IMR-90 (cell line): ENCODE measurements around the gene LIMK2. TPM values are rescaled to one million over a fixed set of nuclear protein-coding genes. Genes with fewer than 3 reads are reported as not detected.
"Not testable (repeated sequence)": the region's sequence is repeated elsewhere in the genome, so short reads cannot be mapped to it uniquely, and the experiment has no call there.

Experiments
- ATAC-seq: fragments of 200-7000 bp; cut with Tn5 transposase; 2 replicates; pipeline ENCODE4 v1.9.1; 2020; ENCODE audit warnings: low read depth, mild to moderate bottlenecking, moderate library complexity
- BruUV-seq: library from RNA; stranded (reverse); fragments of 400-500 nt; replicated peaks from 2 replicates; lab custom pipeline; 2021; lab: Mats Ljungman, UMichigan
- CTCF ChIA-PET: fragments of 300-600 bp; formaldehyde crosslinking; extraction: SDS; loops from one replicate; lab custom pipeline; 2021; ENCODE audit warnings: antibody characterized with exemption; lab: Yijun Ruan, JAX
- POLR2A ChIA-PET: fragments of 300-600 bp; sonication (Branson Sonifier 250); formaldehyde crosslinking; loops from one replicate; lab custom pipeline; 2022; ENCODE audit warnings: antibody characterized with exemption; ENCODE audit not compliant: unreplicated experiment; lab: Charles Lee
- DNase-seq: peaks from one replicate; pipeline ENCODE4 v3.0.0; 2013
- H2AFZ ChIP-seq: replicated peaks from 2 replicates; pipeline ENCODE3; 2013; ENCODE audit warnings: low read length, mild to moderate bottlenecking; ENCODE audit not compliant: poor library complexity
- H2AK5ac ChIP-seq: 2 replicates; pipeline ENCODE4 v1.6.1; 2013; ENCODE audit warnings: low read depth, low read length, inconsistent platforms
- H2AK9ac ChIP-seq: replicated peaks from 2 replicates; pipeline ENCODE3; 2013; ENCODE audit warnings: mild to moderate bottlenecking, low read depth, low read length, moderate library complexity; ENCODE audit not compliant: poor library complexity
- H2BK120ac ChIP-seq: 2 replicates; pipeline ENCODE4 v1.6.1; 2013; ENCODE audit warnings: low read depth, low read length, inconsistent platforms
- H2BK15ac ChIP-seq: 3 replicates; pipeline ENCODE4 v1.6.1; 2013; ENCODE audit warnings: low read depth, low read length, inconsistent platforms
- H2BK20ac ChIP-seq: 2 replicates; pipeline ENCODE4 v1.6.1; 2013; ENCODE audit warnings: low read depth, mild to moderate bottlenecking, inconsistent platforms, low read length, moderate library complexity
- H2BK5ac ChIP-seq: 2 replicates; pipeline ENCODE4 v1.6.1; 2013; ENCODE audit warnings: mild to moderate bottlenecking, low read depth, low read length, inconsistent platforms; ENCODE audit not compliant: poor library complexity, severe bottlenecking
- H3K14ac ChIP-seq: replicated peaks from 2 replicates; pipeline ENCODE4 v1.6.1; 2013; ENCODE audit warnings: low read depth, low read length, inconsistent platforms
- H3K18ac ChIP-seq: 2 replicates; pipeline ENCODE4 v1.6.1; 2013; ENCODE audit warnings: low read depth, low read length, control low read depth
- H3K23ac ChIP-seq: 2 replicates; pipeline ENCODE4 v1.6.1; 2013; ENCODE audit warnings: low read depth, low read length, inconsistent platforms
- H3K27ac ChIP-seq: 2 replicates; pipeline ENCODE4 v1.5.1; 2013; ENCODE audit warnings: mild to moderate bottlenecking, control low read depth, low read length; ENCODE audit not compliant: insufficient read depth
- H3K27me3 ChIP-seq: 2 replicates; pipeline ENCODE4 v1.6.1; 2013; ENCODE audit warnings: low read length; ENCODE audit not compliant: control insufficient read depth, insufficient read depth
- H3K36me3 ChIP-seq: 2 replicates; pipeline ENCODE4 v1.6.1; 2013; ENCODE audit warnings: low read length, mixed read lengths; ENCODE audit not compliant: control insufficient read depth, insufficient read depth
- H3K4ac ChIP-seq: 2 replicates; pipeline ENCODE4 v1.6.1; 2013; ENCODE audit warnings: low read depth, low read length, inconsistent platforms
- H3K4me1 ChIP-seq: 2 replicates; pipeline ENCODE4 v1.6.1; 2013; ENCODE audit warnings: low read length, mixed read lengths; ENCODE audit not compliant: control insufficient read depth, insufficient read depth
- H3K4me2 ChIP-seq: 2 replicates; pipeline ENCODE4 v1.6.1; 2013; ENCODE audit warnings: low read depth, mild to moderate bottlenecking, control low read depth, low read length, moderate library complexity
- H3K4me3 ChIP-seq: 2 replicates; pipeline ENCODE4 v1.5.1; 2013; ENCODE audit warnings: low read depth, mild to moderate bottlenecking, control low read depth, low read length, moderate library complexity; ENCODE audit not compliant: insufficient read depth
- H3K56ac ChIP-seq: 2 replicates; pipeline ENCODE4 v1.6.1; 2013; ENCODE audit warnings: low read length, inconsistent platforms; ENCODE audit not compliant: insufficient read depth; ENCODE audit errors: extremely low read depth
- H3K79me1 ChIP-seq, 2 experiments: 2 replicates each; pipeline ENCODE4 v1.6.1; 2013; ENCODE audit warnings: low read length in 2 of 2, inconsistent platforms in 1 of 2, low read depth in 1 of 2
- H3K9ac ChIP-seq: 2 replicates; pipeline ENCODE4 v1.6.1; 2013; ENCODE audit warnings: low read depth, low read length, control low read depth
- H3K9me1 ChIP-seq: 2 replicates; pipeline ENCODE4 v1.6.1; 2013; ENCODE audit warnings: low read length, inconsistent platforms; ENCODE audit not compliant: insufficient read depth
- H3K9me3 ChIP-seq: 2 replicates; pipeline ENCODE4 v1.6.1; 2013; ENCODE audit warnings: low read length; ENCODE audit not compliant: control insufficient read depth, insufficient read depth
- H4K20me1 ChIP-seq: 2 replicates; pipeline ENCODE4 v1.6.1; 2013; ENCODE audit warnings: low read length, inconsistent platforms; ENCODE audit not compliant: insufficient read depth
- H4K5ac ChIP-seq: 2 replicates; pipeline ENCODE4 v1.6.1; 2013; ENCODE audit warnings: mild to moderate bottlenecking, low read depth, low read length, control low read depth
- H4K8ac ChIP-seq, 2 experiments: 2 replicates each; pipeline ENCODE4 v1.6.1; 2013; ENCODE audit warnings: low read depth in 2 of 2, low read length in 2 of 2, control low read depth in 1 of 2, inconsistent platforms in 1 of 2
- H4K91ac ChIP-seq: 2 replicates; pipeline ENCODE4 v1.6.1; 2013; ENCODE audit warnings: low read depth, low read length, inconsistent platforms; ENCODE audit not compliant: insufficient read depth
- BHLHE40 ChIP-seq: fragments of 150-350 bp; IDR thresholded peaks from 2 replicates; pipeline ENCODE4 v1.6.1; 2016; ENCODE audit warnings: mild to moderate bottlenecking, low read depth, low read length
- CEBPB ChIP-seq: IDR thresholded peaks from 2 replicates; pipeline ENCODE4 v1.6.1; 2012; ENCODE audit warnings: low read depth, low read length, improper control_type of control experiment
- FOS ChIP-seq: fragments of 150-350 bp; IDR thresholded peaks from 2 replicates; pipeline ENCODE4 v1.6.1; 2016; ENCODE audit warnings: low read depth, low read length
- MAZ ChIP-seq: IDR thresholded peaks from 2 replicates; pipeline ENCODE4 v1.6.1; 2012; ENCODE audit warnings: low read depth, mild to moderate bottlenecking, low read length, improper control_type of control experiment, moderate library complexity, borderline replicate concordance
- MXI1 ChIP-seq: IDR thresholded peaks from 2 replicates; pipeline ENCODE4 v1.6.1; 2012; ENCODE audit warnings: low read depth, mild to moderate bottlenecking, low read length, moderate library complexity, borderline replicate concordance
- RCOR1 ChIP-seq: IDR thresholded peaks from 2 replicates; pipeline ENCODE4 v1.6.1; 2012; ENCODE audit warnings: mild to moderate bottlenecking, low read length, improper control_type of control experiment; ENCODE audit not compliant: insufficient replicate concordance
- WGBS, 2 experiments: methylation state at CpG; one replicate each; pipeline versions ENCODE4 v1.1.5 to v1.1.7; 2013; ENCODE audit warnings: missing lambda C conversion rate in 2 of 2; ENCODE audit not compliant: insufficient read length in 1 of 2; ENCODE audit errors: extremely low coverage in 2 of 2; 5-methylcytosine and 5-hydroxymethylcytosine counted together
- dilution Hi-C: fragments of 300-500 bp; cut with HindIII; formaldehyde crosslinking; loops from one replicate; pipeline ENCODE4 v1.14.3; 2018; ENCODE audit warnings: low sequenced_read_pairs; ENCODE audit not compliant: unreplicated experiment
- in situ Hi-C: fragments of 300-500 bp; cut with MboI; formaldehyde crosslinking; loops from 3 replicates; pipeline ENCODE4 v1.14.3; 2019; ENCODE audit warnings: low sequenced_read_pairs, inconsistent platforms, mixed read lengths
- intact Hi-C: fragments of 100-400 bp; cut with micrococcal nuclease; formaldehyde crosslinking; loops from 2 replicates; pipeline ENCODE4 v1.10.0; 2022
- polyA plus RNA-seq, 3 experiments: library from polyadenylated mRNA; depleted of rRNA; stranded (reverse); fragments of >200 nt; gene quantifications; 2 replicates each; pipeline ENCODE4 v1.2.3, GENCODE V29; 2012; ENCODE audit warnings: low replicate concordance in 1 of 3
- total RNA-seq: library from RNA; depleted of rRNA; stranded (reverse); fragments of >200 nt; gene quantifications from 2 replicates; pipeline ENCODE4 v1.2.3, GENCODE V29; 2012
- TF ChIP-seq, protein P1 (sequence below): fragments of 150-350 bp; IDR thresholded peaks from 2 replicates; pipeline ENCODE4 v1.6.1; 2016; ENCODE audit warnings: low read depth, mild to moderate bottlenecking, low read length, moderate library complexity, borderline replicate concordance

LIMK2 gene
- total and polyA plus RNA-seq, 2 of the 4 experiments (the other 2 are of a cell fraction): 14.5 to 31.9 TPM

- H2BK15ac ChIP-seq: no peak overlapping the region; the same call in 2 of the 3 replicates
- no peak overlapping the region for H4K5ac ChIP-seq
- H4K20me1 ChIP-seq: no peaks in the 10 kb centered on the region
- H3K4me3 ChIP-seq: no peak overlapping the region
- POLR2A ChIA-PET: no interaction called here
- H2AK5ac ChIP-seq: no peak overlapping the region
- H3K9me1 ChIP-seq: peaks cover 14% of the 10 kb centered on the region
- H3K18ac ChIP-seq: no peak overlapping the region
- no peak overlapping the region for H2AFZ ChIP-seq
- H3K9ac ChIP-seq: no peak overlapping the region
- CTCF ChIA-PET: no interaction called here
- 0 out of 2 replicates have a peak overlapping the region, but pooled peaks have one; percentile 25 for H3K14ac ChIP-seq
- H3K9me3 ChIP-seq: no peaks in the 10 kb centered on the region
- peak overlapping the region; percentile 45; the same call in 1 of the 2 replicates for H3K23ac ChIP-seq
- no CpG with 5 or more reads among the region's 3 CpGs for WGBS, 2 experiments
- H3K4ac ChIP-seq: no peak overlapping the region
- H3K79me1 ChIP-seq: peaks cover 27 to 38% of the 10 kb centered on the region in 2 experiments
- no peak overlapping the region for H2BK120ac ChIP-seq
- DNase-seq: no peak
- no peak for ATAC-seq
- no TSS peak for BruUV-seq
- peaks cover 12% of the 10 kb centered on the region for H3K4me1 ChIP-seq
- no peak overlapping the region for H3K4me2 ChIP-seq
- no peaks in the 10 kb centered on the region for H3K27me3 ChIP-seq
- in situ Hi-C loops: loop anchor here (10.0 kb wide), 2 partner anchors 120 to 290 kb away; no protein-coding TSS in a partner anchor
- dilution Hi-C loops: no loop called here
- H2BK20ac ChIP-seq: 0 out of 2 replicates have a peak overlapping the region, but pooled peaks have one; percentile 14
- no peak for TF ChIP-seq BHLHE40
- no peak for TF ChIP-seq MAZ
- no peak for TF ChIP-seq MXI1
- TF ChIP-seq CEBPB: no peak
- TF ChIP-seq RCOR1: no peak
- TF ChIP-seq FOS: no peak
- TF ChIP-seq, protein P1, sequence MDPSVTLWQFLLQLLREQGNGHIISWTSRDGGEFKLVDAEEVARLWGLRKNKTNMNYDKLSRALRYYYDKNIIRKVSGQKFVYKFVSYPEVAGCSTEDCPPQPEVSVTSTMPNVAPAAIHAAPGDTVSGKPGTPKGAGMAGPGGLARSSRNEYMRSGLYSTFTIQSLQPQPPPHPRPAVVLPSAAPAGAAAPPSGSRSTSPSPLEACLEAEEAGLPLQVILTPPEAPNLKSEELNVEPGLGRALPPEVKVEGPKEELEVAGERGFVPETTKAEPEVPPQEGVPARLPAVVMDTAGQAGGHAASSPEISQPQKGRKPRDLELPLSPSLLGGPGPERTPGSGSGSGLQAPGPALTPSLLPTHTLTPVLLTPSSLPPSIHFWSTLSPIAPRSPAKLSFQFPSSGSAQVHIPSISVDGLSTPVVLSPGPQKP: no peak
- no peak overlapping the region; a peak in 1 of 4 replicates for H4K8ac ChIP-seq
- no peak overlapping the region for H3K27ac ChIP-seq
- no peak overlapping the region for H2AK9ac ChIP-seq
- no peak overlapping the region for H4K91ac ChIP-seq
- H3K36me3 ChIP-seq: no peaks in the 10 kb centered on the region; the same call in 1 of the 2 replicates
- H3K56ac ChIP-seq: no peak overlapping the region
- intact Hi-C loops: no loop called here
- no peak overlapping the region for H2BK5ac ChIP-seq
Measured at GRCh38 chr22:31235081-31235480, 23.0 kb downstream of the LIMK2 start.

DNA sequence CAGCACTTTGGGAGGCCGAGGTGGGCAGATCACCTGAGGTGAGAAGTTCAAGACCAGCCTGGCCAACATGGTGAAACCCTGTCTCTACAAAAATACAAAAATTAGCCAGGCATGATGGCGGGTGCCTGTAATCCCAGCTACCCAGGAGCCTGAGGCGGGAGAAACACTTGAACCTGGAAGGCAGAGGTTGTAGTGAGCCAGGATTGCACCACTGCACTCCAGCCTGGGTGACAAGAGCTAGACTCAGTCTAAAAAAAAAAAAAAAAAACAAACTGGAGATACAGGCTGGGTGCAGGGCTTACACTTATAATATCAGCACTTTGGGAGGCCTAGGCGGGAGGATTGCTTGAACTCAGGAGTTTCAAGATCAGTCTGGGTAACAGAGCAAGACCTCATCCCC lies 23.9 kb downstream of the LIMK2 start:
- H2AFZ ChIP-seq, H3K4me1 ChIP-seq, H3K4me3 ChIP-seq, H4K91ac ChIP-seq, CTCF ChIA-PET, H2AK5ac ChIP-seq, H4K8ac ChIP-seq, H3K9me3 ChIP-seq, POLR2A ChIA-PET, H3K36me3 ChIP-seq, H3K56ac ChIP-seq, DNase-seq, H2BK5ac ChIP-seq, ATAC-seq, H3K4me2 ChIP-seq, H3K9ac ChIP-seq, dilution Hi-C loops, H2AK9ac ChIP-seq, H3K18ac ChIP-seq, H2BK15ac ChIP-seq, H4K5ac ChIP-seq, H3K27ac ChIP-seq, H2BK120ac ChIP-seq, H2BK20ac ChIP-seq, H3K14ac ChIP-seq, intact Hi-C loops, H4K20me1 ChIP-seq, H3K23ac ChIP-seq, H3K4ac ChIP-seq, BruUV-seq, H3K27me3 ChIP-seq: not testable (repeated sequence)
- Histone ChIP-seq H3K9me1 (peaks cover 13% of the 10 kb centered on the region), H3K79me1 (peaks cover 27 to 45% of the 10 kb centered on the region in 2 experiments)
- WGBS, 2 experiments: 100% methylated on average over 1 of the region's 4 CpGs; no CpG with 5 or more reads in 1 of the 2 experiments
- in situ Hi-C loops: loop anchor here (10.0 kb wide), 2 partner anchors 121 to 291 kb away; no protein-coding TSS in a partner anchor
